Subcutaneous preadipocyte (primary cell): Measurements from ENCODE around the gene CDK16. TPM values are rescaled to one million over a fixed set of nuclear protein-coding genes. Genes with fewer than 3 reads are reported as not detected.

Experiments used
- total RNA-seq: library from RNA; depleted of rRNA; stranded (reverse); fragments of >200 nt; gene quantifications from 2 replicates; pipeline ENCODE4 v1.2.3, GENCODE V29; 2012

CDK16 gene
- 92.1 and 97.0 TPM in 2 replicates for total RNA-seq

DNA sequence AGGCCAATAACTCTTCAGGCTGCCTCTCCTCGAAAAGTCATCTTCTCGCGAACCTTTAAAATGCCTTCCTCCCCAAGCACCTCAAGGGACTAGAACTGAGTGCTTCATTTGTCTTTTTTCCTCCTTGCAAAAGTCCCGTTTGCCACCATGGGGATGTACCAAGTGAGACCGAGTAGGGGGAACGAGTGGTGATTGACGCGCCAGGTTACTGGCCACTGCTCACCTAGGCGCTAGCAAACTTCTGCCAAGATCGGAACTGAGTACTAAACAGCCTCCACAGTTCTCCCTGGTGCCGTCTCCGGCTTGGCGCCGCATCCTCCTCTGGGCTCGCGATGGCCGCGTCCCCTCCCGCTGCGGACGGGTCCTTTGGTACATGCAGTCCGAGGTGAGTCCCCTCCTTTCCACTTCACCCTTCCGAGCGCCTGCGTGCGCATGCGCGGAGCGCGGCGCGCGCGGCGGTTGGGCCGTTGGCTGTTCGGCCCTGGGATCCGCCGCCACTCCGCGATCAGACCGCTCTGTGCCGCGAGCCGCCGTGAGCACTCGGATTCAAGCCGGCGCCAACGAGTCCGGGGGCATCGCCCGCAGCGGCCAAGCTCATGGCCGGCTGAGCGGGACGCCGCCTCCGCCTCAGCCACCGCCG, at the start of gene CDK16:
Gene CDK16, plus strand, starts transcription at position 402 of the 640 bp plus-strand sequence. CDS start 4,877 bp downstream, outside the sequence.

DNA sequence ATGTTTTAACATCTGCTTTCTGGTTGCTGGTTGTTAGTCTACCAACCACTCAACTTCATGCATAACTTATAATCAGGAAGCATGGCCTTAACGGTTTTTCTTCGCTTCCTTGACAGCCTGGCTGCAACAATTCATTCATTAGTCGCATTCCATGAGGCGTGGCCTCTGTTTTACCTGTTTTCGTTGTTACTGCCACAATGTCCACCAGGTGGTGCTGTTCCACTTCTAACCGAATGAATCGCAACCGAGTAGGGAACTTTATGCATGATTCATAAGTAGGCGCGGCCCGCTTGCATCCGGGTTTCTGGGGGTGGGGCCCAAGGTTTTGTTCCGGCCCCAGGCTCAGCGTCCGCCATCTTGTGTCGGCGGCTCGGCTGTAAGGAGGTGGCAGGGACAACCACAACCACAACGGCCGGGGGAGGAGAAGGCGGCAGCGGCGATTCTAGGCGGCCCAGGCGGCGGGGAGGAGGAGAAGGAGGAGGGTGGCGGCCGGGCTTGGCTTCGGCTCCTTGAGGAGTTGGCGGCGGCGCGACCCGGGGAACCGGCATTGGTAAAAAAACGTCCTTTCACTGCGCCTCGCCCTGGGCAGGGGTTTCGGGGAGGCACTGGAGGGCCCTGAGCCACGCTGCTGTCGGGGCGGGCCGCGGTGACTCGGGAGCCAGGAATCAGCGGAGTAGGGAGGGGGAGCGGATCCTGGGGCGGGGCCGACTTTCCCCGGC, 24.8 kb upstream of the CDK16 start, which contains the start of gene UBA1:
Gene UBA1, plus strand, starts transcription at position 355 of the 719 bp plus-strand sequence. CDS start 4,974 bp downstream, outside the sequence.

DNA sequence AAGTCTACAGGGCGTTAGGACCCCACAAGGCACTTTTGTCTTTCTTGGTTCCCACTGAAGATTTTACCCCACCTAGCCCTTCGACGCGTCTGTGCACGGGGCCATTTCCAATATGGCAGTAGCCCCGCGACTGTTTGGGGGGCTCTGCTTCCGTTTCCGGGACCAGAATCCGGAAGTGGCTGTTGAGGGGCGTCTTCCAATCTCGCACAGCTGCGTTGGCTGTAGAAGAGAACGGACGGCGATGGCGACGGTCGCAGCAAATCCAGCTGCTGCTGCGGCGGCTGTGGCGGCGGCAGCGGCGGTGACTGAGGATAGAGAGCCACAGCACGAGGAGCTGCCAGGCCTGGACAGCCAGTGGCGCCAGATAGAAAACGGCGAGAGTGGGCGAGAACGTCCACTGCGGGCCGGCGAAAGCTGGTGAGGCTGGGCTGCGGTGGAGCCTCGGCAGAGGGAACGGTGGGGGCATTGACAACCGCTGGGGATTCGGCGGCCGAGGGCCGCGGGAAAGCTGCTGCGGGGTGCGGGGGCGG, 14.4 kb downstream of the CDK16 start, which contains the start of gene USP11:
Gene USP11, plus strand, starts transcription at position 207 of the 530 bp plus-strand sequence. Its CDS starts 35 bp downstream, at position 242.

Other genes starting within 250 kb of the CDK16 start
- 0.98 and 1.5 TPM in 2 replicates for gene RGN, start 140.2 kb upstream of the CDK16 start, total RNA-seq
- gene NDUFB11, start 74.0 kb upstream of the CDK16 start, total RNA-seq = 43.2 and 73.1 TPM in 2 replicates
- gene RBM10, start 73.5 kb upstream of the CDK16 start, total RNA-seq = 49.6 and 71.7 TPM in 2 replicates
- 164 and 214 TPM in 2 replicates for gene UBA1, start 24.9 kb upstream of the CDK16 start, total RNA-seq
- 24.8 and 28.7 TPM in 2 replicates for gene USP11, start 14.3 kb downstream of the CDK16 start, total RNA-seq
- gene ZNF157, start 151.9 kb downstream of the CDK16 start, total RNA-seq = not detected in 2 replicates